Activated gamma-delta T cell (primary cell): Measurements from ENCODE around the gene UBE2E1.
A peak's percentile ranks its signal among the peaks of the same experiment; 100 is the strongest.

ENCODE experiments used
- DNase-seq: peaks from one replicate; lab custom pipeline; 2025; lab: John Stamatoyannopoulos, UW

UBE2E1 gene

GRCh38 chr3:23795096-23795495 is 10.7 kb upstream of the UBE2E1 start:
- no peak for DNase-seq

- DNase-seq, result no peak
Observed at GRCh38 chr3:23796518-23796917, 9.2 kb upstream of the UBE2E1 start.

GRCh38 chr3:23797491-23797890 is 8.3 kb upstream of the UBE2E1 start:
- DNase-seq, result no peak

- no peak for DNase-seq
Observed at GRCh38 chr3:23798456-23798855, 7.3 kb upstream of the UBE2E1 start.

GRCh38 chr3:23798876-23799275 is 6.9 kb upstream of the UBE2E1 start:
- DNase-seq, result no peak

- DNase-seq, result no peak
Observed at GRCh38 chr3:23800731-23801130, 5.0 kb upstream of the UBE2E1 start.

- no peak for DNase-seq
Observed at GRCh38 chr3:23804441-23805209, 1.1 kb upstream of the UBE2E1 start.

GRCh38 chr3:23805210-23805632 is 534 bp upstream of the UBE2E1 start:
- DNase-seq, result no peak

GRCh38 chr3:23806534-23807423 is 1.0 kb downstream of the UBE2E1 start:
- peak; percentile 17 for DNase-seq

- no peak for DNase-seq
Observed at GRCh38 chr3:23807424-23808015, 1.8 kb downstream of the UBE2E1 start.

GRCh38 chr3:23808525-23808924 is 2.8 kb downstream of the UBE2E1 start:
- DNase-seq, result no peak

GRCh38 chr3:23809294-23809693 is 3.5 kb downstream of the UBE2E1 start:
- DNase-seq, result no peak

- DNase-seq, result no peak
Observed at GRCh38 chr3:23809840-23810342, 4.1 kb downstream of the UBE2E1 start.

GRCh38 chr3:23810343-23811184 is 4.8 kb downstream of the UBE2E1 start:
- DNase-seq, result peak; percentile 30

- no peak for DNase-seq
Observed at GRCh38 chr3:23811185-23811527, 5.4 kb downstream of the UBE2E1 start.

GRCh38 chr3:23811919-23812318 is 6.2 kb downstream of the UBE2E1 start:
- DNase-seq, result no peak

- no peak for DNase-seq
Observed at GRCh38 chr3:23815879-23816278, 10.1 kb downstream of the UBE2E1 start.

- DNase-seq, result no peak
Observed at GRCh38 chr3:23816721-23817120, 11.0 kb downstream of the UBE2E1 start.

GRCh38 chr3:23817508-23818223 is 11.9 kb downstream of the UBE2E1 start:
- DNase-seq, result no peak

- DNase-seq, result no peak
Observed at GRCh38 chr3:23819599-23820360, 14.0 kb downstream of the UBE2E1 start.
